ENCODE measurements around the gene PPP4C. TPM values are rescaled to one million over a fixed set of nuclear protein-coding genes. Genes with fewer than 3 reads are reported as not detected.
"Not testable (repeated sequence)": the region's sequence is repeated elsewhere in the genome, so short reads cannot be mapped to it uniquely, and the experiment has no call there.

The PPP4C gene
- polyA plus RNA-seq, 1 donor from 2014 or later, result 173 TPM

DNA sequence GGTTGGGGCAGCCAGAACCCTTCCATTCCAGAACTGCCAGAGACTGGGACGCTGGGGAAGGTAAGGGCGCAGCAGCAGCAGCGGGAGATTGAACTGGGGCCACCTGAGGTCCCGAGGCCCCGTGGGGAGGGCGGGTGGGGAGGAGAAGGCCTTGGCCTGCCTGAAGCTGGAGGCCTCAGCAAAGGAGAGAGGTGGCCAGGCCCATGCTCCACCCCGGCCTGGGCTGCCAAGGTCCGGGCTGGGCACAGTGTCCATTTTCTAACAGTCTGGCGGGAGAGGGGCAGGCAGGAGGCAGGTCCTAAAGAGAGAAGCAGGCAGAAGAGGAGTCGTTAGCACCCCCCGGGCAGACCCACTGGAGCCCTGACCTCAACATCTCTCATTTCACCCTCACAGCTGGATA, 38.6 kb downstream of the PPP4C start:
- no peaks in the 10 kb centered on the region for H3K9me2 ChIP-seq (ENCODE audit: insufficient read depth, low read length)
- no peaks in the 10 kb centered on the region for H3K27me3 ChIP-seq (ENCODE audit: insufficient read depth, low read depth, low read length)
- TF ChIP-seq MXI1 (conservative IDR thresholded peaks at IDR 0.05; ENCODE audit: poor library complexity, severe bottlenecking), result no peak
- no peak for TF ChIP-seq RAD21 (conservative IDR thresholded peaks at IDR 0.05)
- TF ChIP-seq SMC3 (conservative IDR thresholded peaks at IDR 0.05; ENCODE audit: poor library complexity), result no peak
- no peak for TF ChIP-seq EP300 (conservative IDR thresholded peaks at IDR 0.05; ENCODE audit: poor library complexity, severe bottlenecking)
- no peak for TF ChIP-seq TAF1 (IDR thresholded peaks at IDR 0.05; ENCODE audit: low read depth)
- TF ChIP-seq, protein P1, sequence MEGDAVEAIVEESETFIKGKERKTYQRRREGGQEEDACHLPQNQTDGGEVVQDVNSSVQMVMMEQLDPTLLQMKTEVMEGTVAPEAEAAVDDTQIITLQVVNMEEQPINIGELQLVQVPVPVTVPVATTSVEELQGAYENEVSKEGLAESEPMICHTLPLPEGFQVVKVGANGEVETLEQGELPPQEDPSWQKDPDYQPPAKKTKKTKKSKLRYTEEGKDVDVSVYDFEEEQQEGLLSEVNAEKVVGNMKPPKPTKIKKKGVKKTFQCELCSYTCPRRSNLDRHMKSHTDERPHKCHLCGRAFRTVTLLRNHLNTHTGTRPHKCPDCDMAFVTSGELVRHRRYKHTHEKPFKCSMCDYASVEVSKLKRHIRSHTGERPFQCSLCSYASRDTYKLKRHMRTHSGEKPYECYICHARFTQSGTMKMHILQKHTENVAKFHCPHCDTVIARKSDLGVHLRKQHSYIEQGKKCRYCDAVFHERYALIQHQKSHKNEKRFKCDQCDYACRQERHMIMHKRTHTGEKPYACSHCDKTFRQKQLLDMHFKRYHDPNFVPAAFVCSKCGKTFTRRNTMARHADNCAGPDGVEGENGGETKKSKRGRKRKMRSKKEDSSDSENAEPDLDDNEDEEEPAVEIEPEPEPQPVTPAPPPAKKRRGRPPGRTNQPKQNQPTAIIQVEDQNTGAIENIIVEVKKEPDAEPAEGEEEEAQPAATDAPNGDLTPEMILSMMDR (IDR thresholded peaks at IDR 0.05; ENCODE audit: poor library complexity, severe bottlenecking), result no peak
- TF ChIP-seq, protein P2, sequence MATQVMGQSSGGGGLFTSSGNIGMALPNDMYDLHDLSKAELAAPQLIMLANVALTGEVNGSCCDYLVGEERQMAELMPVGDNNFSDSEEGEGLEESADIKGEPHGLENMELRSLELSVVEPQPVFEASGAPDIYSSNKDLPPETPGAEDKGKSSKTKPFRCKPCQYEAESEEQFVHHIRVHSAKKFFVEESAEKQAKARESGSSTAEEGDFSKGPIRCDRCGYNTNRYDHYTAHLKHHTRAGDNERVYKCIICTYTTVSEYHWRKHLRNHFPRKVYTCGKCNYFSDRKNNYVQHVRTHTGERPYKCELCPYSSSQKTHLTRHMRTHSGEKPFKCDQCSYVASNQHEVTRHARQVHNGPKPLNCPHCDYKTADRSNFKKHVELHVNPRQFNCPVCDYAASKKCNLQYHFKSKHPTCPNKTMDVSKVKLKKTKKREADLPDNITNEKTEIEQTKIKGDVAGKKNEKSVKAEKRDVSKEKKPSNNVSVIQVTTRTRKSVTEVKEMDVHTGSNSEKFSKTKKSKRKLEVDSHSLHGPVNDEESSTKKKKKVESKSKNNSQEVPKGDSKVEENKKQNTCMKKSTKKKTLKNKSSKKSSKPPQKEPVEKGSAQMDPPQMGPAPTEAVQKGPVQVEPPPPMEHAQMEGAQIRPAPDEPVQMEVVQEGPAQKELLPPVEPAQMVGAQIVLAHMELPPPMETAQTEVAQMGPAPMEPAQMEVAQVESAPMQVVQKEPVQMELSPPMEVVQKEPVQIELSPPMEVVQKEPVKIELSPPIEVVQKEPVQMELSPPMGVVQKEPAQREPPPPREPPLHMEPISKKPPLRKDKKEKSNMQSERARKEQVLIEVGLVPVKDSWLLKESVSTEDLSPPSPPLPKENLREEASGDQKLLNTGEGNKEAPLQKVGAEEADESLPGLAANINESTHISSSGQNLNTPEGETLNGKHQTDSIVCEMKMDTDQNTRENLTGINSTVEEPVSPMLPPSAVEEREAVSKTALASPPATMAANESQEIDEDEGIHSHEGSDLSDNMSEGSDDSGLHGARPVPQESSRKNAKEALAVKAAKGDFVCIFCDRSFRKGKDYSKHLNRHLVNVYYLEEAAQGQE (IDR thresholded peaks at IDR 0.05; ENCODE audit: borderline replicate concordance), result no peak
- no peak for TF ChIP-seq EZH2 (IDR thresholded peaks at IDR 0.05; ENCODE audit: borderline replicate concordance, insufficient read depth, low read length, poor library complexity, severe bottlenecking)
- no peak for TF ChIP-seq POLR2AphosphoS5 (IDR thresholded peaks at IDR 0.05)
- no peak overlapping the region for H2AFZ ChIP-seq (ENCODE audit: low read depth, low read length)
- H3K9me3 ChIP-seq (ENCODE audit: low read length), result no peaks in the 10 kb centered on the region
- no peaks in the 10 kb centered on the region for H4K20me1 ChIP-seq (ENCODE audit: insufficient read depth)
- no peaks in the 10 kb centered on the region for H3F3A ChIP-seq (ENCODE audit: insufficient read depth, low read length, poor library complexity, severe bottlenecking)
- H3K4me2 ChIP-seq (ENCODE audit: low read length), result no peak overlapping the region
- no peak overlapping the region for H3K4me3 ChIP-seq (ENCODE audit: low read length)
- H3K79me2 ChIP-seq (replicated peaks; ENCODE audit: insufficient read depth, low read length), result no peaks in the 10 kb centered on the region
- H3K9ac ChIP-seq (ENCODE audit: low read length), result no peak overlapping the region
- no peak overlapping the region for H3K27ac ChIP-seq (ENCODE audit: low read length)
- H3K36me3 ChIP-seq (ENCODE audit: insufficient read depth, low read length), result no peaks in the 10 kb centered on the region

DNA sequence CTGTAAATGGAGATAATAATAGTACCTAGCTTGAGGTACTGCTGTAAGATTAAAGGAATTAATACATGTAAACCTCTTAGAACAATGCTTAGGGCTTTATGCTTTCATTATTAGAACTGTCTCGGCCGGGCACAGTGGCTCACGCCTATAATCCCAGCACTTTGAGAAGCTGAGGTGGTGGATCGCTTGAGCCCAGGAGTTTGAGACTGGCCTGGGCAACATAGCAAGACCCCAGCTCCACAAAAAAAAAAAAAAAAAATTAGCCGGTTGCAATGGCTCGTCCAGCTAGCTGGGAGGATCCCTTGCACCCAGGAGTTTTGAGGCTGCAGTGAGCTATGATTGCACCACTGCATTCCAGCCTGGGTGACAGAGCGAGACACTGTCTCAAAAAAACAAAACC, 39.0 kb downstream of the PPP4C start:
- H4K20me1 ChIP-seq (ENCODE audit: insufficient read depth); H3K36me3 ChIP-seq (ENCODE audit: insufficient read depth, low read length); H3K4me3 ChIP-seq (ENCODE audit: low read length); H3K9me2 ChIP-seq (ENCODE audit: insufficient read depth, low read length); H3K9ac ChIP-seq (ENCODE audit: low read length); H3K27me3 ChIP-seq (ENCODE audit: insufficient read depth, low read depth, low read length); H3K27ac ChIP-seq (ENCODE audit: low read length); H3K79me2 ChIP-seq (replicated peaks; ENCODE audit: insufficient read depth, low read length); H3K4me2 ChIP-seq (ENCODE audit: low read length); H3K9me3 ChIP-seq (ENCODE audit: low read length); H2AFZ ChIP-seq (ENCODE audit: low read depth, low read length); H3F3A ChIP-seq (ENCODE audit: insufficient read depth, low read length, poor library complexity, severe bottlenecking): not testable (repeated sequence)

DNA sequence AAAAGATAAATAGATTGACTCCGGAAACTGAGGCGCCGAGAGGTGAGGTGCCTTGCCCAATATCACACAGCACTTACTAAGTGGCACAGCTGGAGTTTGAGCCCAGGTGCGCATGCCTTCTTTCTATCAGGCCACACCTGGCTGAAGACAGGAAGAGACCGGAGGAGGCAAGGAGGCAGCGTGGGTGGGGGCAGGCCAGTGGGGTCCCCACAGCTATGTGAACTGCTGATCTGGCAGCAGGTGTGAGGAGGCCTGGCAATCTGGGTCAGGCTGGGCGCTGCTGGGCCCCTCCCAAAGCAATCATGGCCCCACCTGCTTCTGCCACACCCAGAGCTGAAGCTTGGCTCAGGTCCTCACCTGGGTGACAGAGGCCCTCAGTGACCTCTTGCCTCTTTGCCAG, 39.4 kb downstream of the PPP4C start:
- Histone ChIP-seq H3K4me2 (ENCODE audit: low read length) (no peak overlapping the region), H3K9ac (ENCODE audit: low read length) (no peak overlapping the region), H3K4me3 (ENCODE audit: low read length) (no peak overlapping the region), H3K27me3 (ENCODE audit: insufficient read depth, low read depth, low read length) (no peaks in the 10 kb centered on the region), H3K36me3 (ENCODE audit: insufficient read depth, low read length) (no peaks in the 10 kb centered on the region), H4K20me1 (ENCODE audit: insufficient read depth) (no peaks in the 10 kb centered on the region), H3K79me2 (replicated peaks; ENCODE audit: insufficient read depth, low read length) (no peaks in the 10 kb centered on the region), H3K9me3 (ENCODE audit: low read length) (no peaks in the 10 kb centered on the region), H2AFZ (ENCODE audit: low read depth, low read length) (no peak overlapping the region), H3K9me2 (ENCODE audit: insufficient read depth, low read length) (no peaks in the 10 kb centered on the region), H3K27ac (ENCODE audit: low read length) (no peak overlapping the region), H3F3A (ENCODE audit: insufficient read depth, low read length, poor library complexity, severe bottlenecking) (no peaks in the 10 kb centered on the region)
- TF ChIP-seq, protein P1 (IDR thresholded peaks at IDR 0.05; ENCODE audit: poor library complexity, severe bottlenecking), result no peak

Measured in neural cell (in vitro differentiated cells).